Endothelial cell of umbilical vein (primary cell): Measurements from ENCODE around the gene ZNF775. TPM values are rescaled to one million over a fixed set of nuclear protein-coding genes. Genes with fewer than 3 reads are reported as not detected.

Experiments
- BruUV-seq: library from RNA; stranded (reverse); fragments of 400-500 nt; replicated peaks from 2 replicates; lab custom pipeline; 2021; lab: Mats Ljungman, UMichigan
- CTCF ChIA-PET: fragments of 300-600, 350-600 bp; sonication (Branson Sonifier 250); formaldehyde crosslinking; loops from one replicate; lab custom pipeline; 2021; ENCODE audit warnings: antibody characterized with exemption, inconsistent platforms; lab: Charles Lee
- POLR2A ChIA-PET: fragments of 300-600, 350-600 bp; sonication (Branson Sonifier 250); formaldehyde crosslinking; loops from one replicate; lab custom pipeline; 2021; ENCODE audit warnings: antibody characterized with exemption, inconsistent platforms; lab: Charles Lee
- DNase-seq: peaks from one replicate; pipeline ENCODE4 v3.0.0-alpha.2; 2011; ENCODE audit warnings: low read depth, low spot score
- FAIRE-seq: peaks from 2 replicates; lab custom pipeline; 2011; peaks lifted over from hg19 to GRCh38; lab: Jason Lieb, UNC
- H2AFZ ChIP-seq: 2 replicates; pipeline ENCODE4 v1.6.0; 2012; ENCODE audit warnings: low read depth, low read length, control low read depth, inconsistent platforms
- H3K27ac ChIP-seq: 2 replicates; pipeline ENCODE4 v1.5.1; 2011; ENCODE audit warnings: low read depth, mild to moderate bottlenecking, control low read depth, low read length, moderate library complexity; ENCODE audit not compliant: insufficient read depth
- H3K27me3 ChIP-seq, 2 experiments: 2 replicates each; pipeline versions ENCODE4 v1.6.0 to v1.6.1; 2011; ENCODE audit warnings: low read length in 2 of 2, mixed read lengths in 1 of 2; ENCODE audit not compliant: control insufficient read depth in 2 of 2, insufficient read depth in 2 of 2
- H3K36me3 ChIP-seq, 2 experiments: 2 replicates in 1 of 2; 3 replicates in 1 of 2; pipeline ENCODE4 v1.5.1; 2011; ENCODE audit warnings: low read length in 2 of 2, mild to moderate bottlenecking in 1 of 2, moderate library complexity in 1 of 2; ENCODE audit not compliant: control insufficient read depth in 2 of 2, insufficient read depth in 2 of 2; ENCODE audit errors: extremely low read depth in 1 of 2
- H3K4me1 ChIP-seq: 3 replicates; pipeline ENCODE4 v1.5.1; 2011; ENCODE audit warnings: mild to moderate bottlenecking, low read length; ENCODE audit not compliant: control insufficient read depth, insufficient read depth; ENCODE audit errors: extremely low read depth
- H3K4me2 ChIP-seq: 2 replicates; pipeline ENCODE4 v1.6.1; 2011; ENCODE audit warnings: low read length, control low read depth, mixed read lengths; ENCODE audit not compliant: insufficient read depth
- H3K4me3 ChIP-seq, 3 experiments: fragments of 200-600 bp in 1 of 3; sonication (generic), shearing (Covaris generic) in 1 of 3; replicated peaks in 1 of 3; 2 replicates each; pipeline ENCODE4 v1.5.1; 2011 to 2016; ENCODE audit warnings: control low read depth in 3 of 3, low read length in 3 of 3, mild to moderate bottlenecking in 2 of 3, inconsistent platforms in 1 of 3, low read depth in 1 of 3, moderate library complexity in 1 of 3; ENCODE audit not compliant: insufficient read depth in 1 of 3
- H3K79me2 ChIP-seq: 2 replicates; pipeline ENCODE4 v1.6.0; 2012; ENCODE audit warnings: low read length, inconsistent platforms; ENCODE audit not compliant: control insufficient read depth, insufficient read depth
- H3K9ac ChIP-seq: replicated peaks from 2 replicates; pipeline ENCODE3; 2011; ENCODE audit warnings: low read length, control low read depth; ENCODE audit not compliant: insufficient read depth; ENCODE audit errors: extremely low read depth
- H3K9me1 ChIP-seq: replicated peaks from 3 replicates; pipeline ENCODE4 v1.6.0; 2011; ENCODE audit warnings: mild to moderate bottlenecking, low read length; ENCODE audit not compliant: control insufficient read depth, insufficient read depth; ENCODE audit errors: extremely low read depth
- H3K9me3 ChIP-seq: replicated peaks from 2 replicates; pipeline ENCODE4 v1.5.1; 2012; ENCODE audit warnings: low read length, inconsistent platforms; ENCODE audit not compliant: control insufficient read depth, insufficient read depth
- H4K20me1 ChIP-seq: replicated peaks from 2 replicates; pipeline ENCODE3; 2011; ENCODE audit warnings: mild to moderate bottlenecking, low read length; ENCODE audit not compliant: control insufficient read depth, insufficient read depth; ENCODE audit errors: extremely low read depth
- EZH2 ChIP-seq: IDR thresholded peaks from 2 replicates; pipeline ENCODE4 v1.6.1; 2012; ENCODE audit warnings: borderline replicate concordance, low read depth, mild to moderate bottlenecking, moderate library complexity, low read length, inconsistent platforms; ENCODE audit not compliant: severe bottlenecking
- FOS ChIP-seq: IDR thresholded peaks from 2 replicates; pipeline ENCODE4 v1.6.1; 2011; ENCODE audit warnings: mild to moderate bottlenecking, low read length, moderate library complexity, borderline replicate concordance; ENCODE audit not compliant: insufficient read depth
- GATA2 ChIP-seq: IDR thresholded peaks from 2 replicates; pipeline ENCODE4 v1.7.0; 2011; ENCODE audit warnings: low read depth, mild to moderate bottlenecking, moderate library complexity, mixed read lengths, low read length; ENCODE audit not compliant: insufficient read length, insufficient read depth
- JUN ChIP-seq: IDR thresholded peaks from 2 replicates; pipeline ENCODE4 v1.6.1; 2011; ENCODE audit warnings: borderline replicate concordance, low read depth; ENCODE audit not compliant: insufficient read length, insufficient read depth
- MAX ChIP-seq: IDR thresholded peaks from 2 replicates; pipeline ENCODE4 v1.6.1; 2011; ENCODE audit not compliant: insufficient read depth, insufficient read length
- MYC ChIP-seq: IDR thresholded peaks from one replicate; pipeline ENCODE4 v1.6.1; 2011; ENCODE audit warnings: mild to moderate bottlenecking, low read depth, low read length
- POLR2A ChIP-seq: IDR thresholded peaks from 2 replicates; pipeline ENCODE4 v1.6.1; 2012; ENCODE audit warnings: low read depth, mild to moderate bottlenecking, control low read depth, low read length
- POLR2AphosphoS5 ChIP-seq: IDR thresholded peaks from 2 replicates; pipeline ENCODE4 v1.6.1; 2012; ENCODE audit warnings: low read depth, mild to moderate bottlenecking, control low read depth, low read length, moderate library complexity; ENCODE audit not compliant: insufficient read depth
- dilution Hi-C: fragments of 300-500 bp; cut with MboI; formaldehyde crosslinking; loops from one replicate; pipeline ENCODE4 v1.15.0; 2019; ENCODE audit warnings: low sequenced_read_pairs; ENCODE audit not compliant: extremely low pct_ligation_motif_present
- intact Hi-C: fragments of 100-400 bp; cut with micrococcal nuclease; formaldehyde crosslinking; loops from one replicate; pipeline ENCODE4 v1.10.0; 2022
- polyA plus RNA-seq, 4 experiments: library from polyadenylated mRNA; depleted of rRNA in 3 of 4; stranded (reverse) in 3 of 4; unstranded in 1 of 4; fragments of >200 nt; gene quantifications; 2 replicates each; pipeline versions ENCODE4 v1.2.1 to v1.2.3, GENCODE V29; 2011 to 2012; ENCODE audit warnings: missing spikeins in 1 of 4
- total RNA-seq: library from RNA; stranded (reverse); gene quantifications from 2 replicates; pipeline ENCODE4 v1.2.3, GENCODE V29; 2021
- TF ChIP-seq, protein P1 (sequence below), 2 donors: IDR thresholded peaks; 1 replicate in 1 of 2; 2 replicates in 1 of 2; pipeline ENCODE4 v1.5.1; 2011; ENCODE audit warnings: low read length in 2 of 2, mild to moderate bottlenecking in 2 of 2, moderate library complexity in 2 of 2, control low read depth in 1 of 2, inconsistent platforms in 1 of 2, low read depth in 1 of 2; ENCODE audit not compliant: insufficient read depth in 1 of 2; ENCODE audit errors: extremely low read depth in 1 of 2

ZNF775 gene
- total and polyA plus RNA-seq, 2 donors (not counting 3 experiments of a cell fraction or from before 2014, with no cell fraction given), result 5.8 to 8.3 TPM

- Histone ChIP-seq H3K36me3 (no peaks in the 10 kb centered on the region), H2AFZ (no peak overlapping the region), H3K9me3 (no peaks in the 10 kb centered on the region), H4K20me1 (no peaks in the 10 kb centered on the region), H3K4me2 (no peak overlapping the region), H3K9me1 (no peaks in the 10 kb centered on the region), H3K4me1 (no peaks in the 10 kb centered on the region), H3K4me3 (no peak overlapping the region), H3K9ac (no peak overlapping the region), H3K27ac (no peak overlapping the region), H3K27me3 (peaks cover 15 to 22% of the 10 kb centered on the region in 2 experiments), H3K79me2 (no peaks in the 10 kb centered on the region)
- dilution Hi-C loops, result no loop called here
- intact Hi-C loops, result no loop called here
- no peak for TF ChIP-seq GATA2
- TF ChIP-seq EZH2, result no peak
- TF ChIP-seq, protein P1, sequence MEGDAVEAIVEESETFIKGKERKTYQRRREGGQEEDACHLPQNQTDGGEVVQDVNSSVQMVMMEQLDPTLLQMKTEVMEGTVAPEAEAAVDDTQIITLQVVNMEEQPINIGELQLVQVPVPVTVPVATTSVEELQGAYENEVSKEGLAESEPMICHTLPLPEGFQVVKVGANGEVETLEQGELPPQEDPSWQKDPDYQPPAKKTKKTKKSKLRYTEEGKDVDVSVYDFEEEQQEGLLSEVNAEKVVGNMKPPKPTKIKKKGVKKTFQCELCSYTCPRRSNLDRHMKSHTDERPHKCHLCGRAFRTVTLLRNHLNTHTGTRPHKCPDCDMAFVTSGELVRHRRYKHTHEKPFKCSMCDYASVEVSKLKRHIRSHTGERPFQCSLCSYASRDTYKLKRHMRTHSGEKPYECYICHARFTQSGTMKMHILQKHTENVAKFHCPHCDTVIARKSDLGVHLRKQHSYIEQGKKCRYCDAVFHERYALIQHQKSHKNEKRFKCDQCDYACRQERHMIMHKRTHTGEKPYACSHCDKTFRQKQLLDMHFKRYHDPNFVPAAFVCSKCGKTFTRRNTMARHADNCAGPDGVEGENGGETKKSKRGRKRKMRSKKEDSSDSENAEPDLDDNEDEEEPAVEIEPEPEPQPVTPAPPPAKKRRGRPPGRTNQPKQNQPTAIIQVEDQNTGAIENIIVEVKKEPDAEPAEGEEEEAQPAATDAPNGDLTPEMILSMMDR (IDR thresholded peaks at IDR 0.05; ENCODE audit: extremely low read depth in 1 of 2, insufficient read depth in 1 of 2, low read depth in 1 of 2, low read length in 2 of 2), result no peak
- no peak for TF ChIP-seq POLR2A
- no peak for TF ChIP-seq MYC
- no peak for TF ChIP-seq POLR2AphosphoS5
- TF ChIP-seq MAX, result no peak
- no peak for TF ChIP-seq FOS
- TF ChIP-seq JUN, result no peak
- ChIA-PET CTCF (interaction anchor here (2.1 kb wide), 1 partner anchor 8 kb away, joined by 6 read pairs; no protein-coding TSS in a partner anchor), POLR2A (no interaction called here)
- FAIRE-seq (no peak), DNase-seq (no peak)
- no TSS peak for BruUV-seq
Observed at GRCh38 chr7:150346922-150347321, 32.2 kb upstream of the ZNF775 start.
